Astrocyte of the spinal cord (primary cell): ENCODE results near the gene SPINK2.

ENCODE experiments used
- DNase-seq: peaks from one replicate; pipeline ENCODE4 v3.0.0; 2011; ENCODE audit warnings: low read depth, low spot score
- H3K4me3 ChIP-seq: 2 replicates; pipeline ENCODE4 v1.5.1; 2011; ENCODE audit warnings: low read depth, mild to moderate bottlenecking, low read length, moderate library complexity
- in situ Hi-C: cut with HindIII; loops from 2 replicates; pipeline ENCODE4 v1.10.0; 2017; ENCODE audit warnings: low sequenced_read_pairs
- TF ChIP-seq, protein P1 (sequence below): IDR thresholded peaks from 2 replicates; pipeline ENCODE4 v1.5.1; 2012; ENCODE audit warnings: low read depth, mild to moderate bottlenecking, low read length, inconsistent platforms

The SPINK2 gene

DNA sequence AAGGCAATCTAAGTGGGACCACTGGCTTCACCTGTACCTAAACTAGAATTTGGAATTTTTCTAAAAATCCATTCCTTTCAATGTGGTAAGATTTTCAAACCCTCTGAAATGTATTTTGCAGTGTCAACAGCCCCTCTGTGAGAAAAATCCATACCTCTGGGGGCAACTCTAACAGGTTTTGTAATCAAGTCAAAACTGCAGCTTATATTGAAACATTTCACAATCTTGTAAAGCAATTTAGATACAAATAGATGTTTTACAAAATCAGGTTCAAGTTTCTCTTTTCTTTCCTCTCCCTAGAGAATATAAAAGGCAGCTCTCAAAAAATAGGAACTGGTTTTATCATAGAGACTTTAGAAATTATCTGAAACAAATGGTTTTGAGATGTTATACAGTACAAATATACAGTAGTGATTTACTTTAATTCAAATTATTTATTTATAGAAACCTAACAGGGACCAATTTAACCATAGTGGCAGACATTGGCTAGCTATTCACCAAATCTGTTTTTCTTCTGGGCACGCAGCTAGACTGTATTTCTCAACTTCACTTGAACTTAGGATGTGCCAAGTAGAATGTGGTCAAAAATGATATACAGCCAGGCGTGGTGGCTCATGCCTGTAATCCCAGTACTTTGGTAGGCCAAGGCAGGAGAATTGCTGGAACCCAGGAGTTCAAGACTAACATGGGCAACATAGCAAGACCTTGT lies 36.3 kb upstream of the SPINK2 start:
- DNase-seq, result no peak
- H3K4me3 ChIP-seq, result no peak overlapping the region
- TF ChIP-seq, protein P1, sequence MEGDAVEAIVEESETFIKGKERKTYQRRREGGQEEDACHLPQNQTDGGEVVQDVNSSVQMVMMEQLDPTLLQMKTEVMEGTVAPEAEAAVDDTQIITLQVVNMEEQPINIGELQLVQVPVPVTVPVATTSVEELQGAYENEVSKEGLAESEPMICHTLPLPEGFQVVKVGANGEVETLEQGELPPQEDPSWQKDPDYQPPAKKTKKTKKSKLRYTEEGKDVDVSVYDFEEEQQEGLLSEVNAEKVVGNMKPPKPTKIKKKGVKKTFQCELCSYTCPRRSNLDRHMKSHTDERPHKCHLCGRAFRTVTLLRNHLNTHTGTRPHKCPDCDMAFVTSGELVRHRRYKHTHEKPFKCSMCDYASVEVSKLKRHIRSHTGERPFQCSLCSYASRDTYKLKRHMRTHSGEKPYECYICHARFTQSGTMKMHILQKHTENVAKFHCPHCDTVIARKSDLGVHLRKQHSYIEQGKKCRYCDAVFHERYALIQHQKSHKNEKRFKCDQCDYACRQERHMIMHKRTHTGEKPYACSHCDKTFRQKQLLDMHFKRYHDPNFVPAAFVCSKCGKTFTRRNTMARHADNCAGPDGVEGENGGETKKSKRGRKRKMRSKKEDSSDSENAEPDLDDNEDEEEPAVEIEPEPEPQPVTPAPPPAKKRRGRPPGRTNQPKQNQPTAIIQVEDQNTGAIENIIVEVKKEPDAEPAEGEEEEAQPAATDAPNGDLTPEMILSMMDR, result no peak
- in situ Hi-C loops, result no loop called here

DNA sequence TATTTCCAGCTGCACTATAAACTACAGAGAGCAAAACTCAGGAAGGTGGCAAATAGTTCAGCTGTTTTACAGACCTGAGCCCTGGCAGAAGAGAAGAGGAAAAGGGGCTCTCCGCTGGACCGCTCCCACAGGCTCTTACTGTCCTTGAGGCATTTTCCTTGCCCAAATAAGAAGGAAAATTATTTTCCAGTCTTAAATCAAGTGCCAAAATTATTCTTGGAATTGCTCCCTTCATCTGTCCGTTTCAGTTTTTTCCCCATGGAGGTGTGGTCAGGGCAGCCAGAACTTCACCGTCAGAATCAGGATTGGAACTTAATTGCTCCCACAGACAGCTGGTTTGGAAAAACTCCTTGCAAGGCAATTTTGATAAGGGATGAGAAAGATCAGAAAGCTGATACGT lies 35.2 kb upstream of the SPINK2 start:
- TF ChIP-seq, protein P1, result no peak
- in situ Hi-C loops, result no loop called here
- no peak for DNase-seq
- no peak overlapping the region for H3K4me3 ChIP-seq

DNA sequence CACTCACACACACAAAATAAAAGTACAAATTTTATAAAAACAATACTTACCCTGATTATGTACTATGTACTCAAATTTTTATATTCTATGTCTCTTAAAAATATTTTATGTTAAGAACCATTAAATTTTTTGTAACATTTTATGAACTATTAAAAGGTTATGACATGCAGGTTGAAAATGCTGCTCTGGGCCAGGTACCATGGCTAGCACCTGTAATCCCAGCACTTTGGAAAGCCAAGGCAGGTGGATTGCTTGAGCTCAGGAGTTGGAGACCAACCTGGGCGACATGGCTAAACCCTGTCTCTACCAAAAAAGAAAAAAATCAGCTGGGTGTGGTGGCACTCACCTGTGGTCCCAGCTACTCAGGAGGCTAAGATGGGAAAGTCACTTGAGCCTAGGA lies 29.4 kb upstream of the SPINK2 start:
- in situ Hi-C loops, result no loop called here

GRCh38 chr4:56844802-56845580 lies 23.5 kb upstream of the SPINK2 start:
- no peak overlapping the region for H3K4me3 ChIP-seq
- TF ChIP-seq, protein P1, result no peak
- DNase-seq, result no peak
- in situ Hi-C loops, result no loop called here

More for the DNA sequence above, 29.4 kb upstream of the SPINK2 start:
- DNase-seq, result no peak
- TF ChIP-seq, protein P1, result no peak
- H3K4me3 ChIP-seq, result no peak overlapping the region

GRCh38 chr4:56843421-56843899 lies 22.0 kb upstream of the SPINK2 start:
- TF ChIP-seq, protein P1, result peak; percentile 10
- no peak for DNase-seq
- H3K4me3 ChIP-seq, result no peak overlapping the region
- in situ Hi-C loops, result no loop called here

GRCh38 chr4:56840559-56840958 lies 19.1 kb upstream of the SPINK2 start:
- in situ Hi-C loops, result no loop called here
- H3K4me3 ChIP-seq, result no peak overlapping the region
- no peak for DNase-seq
- TF ChIP-seq, protein P1, result no peak
